SK-N-SH (cell line): Measurements from ENCODE around the gene NOTCH3. TPM values are rescaled to one million over a fixed set of nuclear protein-coding genes. Genes with fewer than 3 reads are reported as not detected.

Experiments
- CTCF ChIA-PET: fragments of 300-600, 350-600 bp; formaldehyde crosslinking; extraction: SDS; loops from one replicate; lab custom pipeline; 2021; lab: Yijun Ruan, JAX
- POLR2A ChIA-PET: fragments of 350-600 bp; sonication (Branson Sonifier 250); formaldehyde crosslinking; extraction: SDS; loops from one replicate; lab custom pipeline; 2020; ENCODE audit warnings: antibody characterized with exemption, inconsistent platforms; lab: Yijun Ruan, JAX
- DNase-seq: peaks from one replicate; pipeline ENCODE4 v3.0.0; 2012
- H2AFZ ChIP-seq: fragments of 200-600 bp; sonication (generic); 2 replicates; pipeline ENCODE4 v1.8.1; 2016; ENCODE audit warnings: antibody characterized with exemption, mild to moderate bottlenecking, low read depth
- H3F3A ChIP-seq: fragments of 200-600 bp; sonication (generic); replicated peaks from 2 replicates; pipeline ENCODE3; 2016; ENCODE audit warnings: antibody characterized with exemption, mild to moderate bottlenecking; ENCODE audit not compliant: insufficient read depth
- H3K27ac ChIP-seq, 2 experiments: fragments of 200-500 bp in 1 of 2; fragments of 200-600 bp in 1 of 2; sonication (Bioruptor generic) in 1 of 2; sonication (generic), shearing (Covaris generic) in 1 of 2; 2 replicates each; pipeline versions ENCODE4 v1.5.1 to v1.6.1; 2014 to 2016; ENCODE audit warnings: low read depth in 2 of 2, inconsistent platforms in 1 of 2, low read length in 1 of 2, mild to moderate bottlenecking in 1 of 2, mixed read lengths in 1 of 2
- H3K27me3 ChIP-seq: fragments of 200-600 bp; sonication (generic), shearing (Covaris generic); 2 replicates; pipeline ENCODE4 v1.6.1; 2016; ENCODE audit warnings: mixed run types; ENCODE audit not compliant: insufficient read depth
- H3K36me3 ChIP-seq, 2 experiments: fragments of 200-500 bp in 1 of 2; fragments of 200-600 bp in 1 of 2; sonication (Bioruptor generic) in 1 of 2; sonication (generic) in 1 of 2; replicated peaks in 1 of 2; 2 replicates each; pipeline versions ENCODE3 to v1.5.1; 2014 to 2016; ENCODE audit warnings: low read length in 1 of 2, mild to moderate bottlenecking in 1 of 2; ENCODE audit not compliant: insufficient read depth in 2 of 2, control insufficient read depth in 1 of 2
- H3K4me1 ChIP-seq, 2 experiments: fragments of 200-500 bp in 1 of 2; fragments of 200-600 bp in 1 of 2; sonication (Bioruptor generic) in 1 of 2; sonication (generic), shearing (Covaris generic) in 1 of 2; 2 replicates each; pipeline versions ENCODE4 v1.5.1 to v1.6.1; 2014 to 2016; ENCODE audit warnings: low read depth in 1 of 2, low read length in 1 of 2, mixed run types in 1 of 2; ENCODE audit not compliant: insufficient read depth in 2 of 2, control insufficient read depth in 1 of 2
- H3K4me2 ChIP-seq: fragments of 200-600 bp; sonication (generic), shearing (Covaris generic); 2 replicates; pipeline ENCODE4 v1.6.1; 2017; ENCODE audit warnings: mixed run types
- H3K4me3 ChIP-seq, 2 experiments: fragments of 200-500 bp in 1 of 2; fragments of 200-600 bp in 1 of 2; sonication (Bioruptor generic) in 1 of 2; sonication (generic), shearing (Covaris generic) in 1 of 2; 2 replicates each; pipeline versions ENCODE4 v1.5.1 to v1.8.1; 2014 to 2016; ENCODE audit warnings: low read depth in 2 of 2, inconsistent platforms in 1 of 2, low read length in 1 of 2, mild to moderate bottlenecking in 1 of 2, mixed read lengths in 1 of 2, moderate library complexity in 1 of 2
- H3K79me2 ChIP-seq: fragments of 200-600 bp; sonication (generic); 2 replicates; pipeline ENCODE4 v1.8.1; 2017; ENCODE audit warnings: mild to moderate bottlenecking; ENCODE audit not compliant: insufficient read depth
- H3K9ac ChIP-seq: fragments of 200-600 bp; sonication (generic); 2 replicates; pipeline ENCODE4 v1.6.1; 2017; ENCODE audit warnings: mixed run types
- H3K9me2 ChIP-seq: fragments of 200-600 bp; sonication (generic); 2 replicates; pipeline ENCODE4 v1.6.1; 2017; ENCODE audit warnings: mixed run types
- H3K9me3 ChIP-seq: fragments of 200-600 bp; sonication (generic); 2 replicates; pipeline ENCODE4 v1.6.1; 2017; ENCODE audit warnings: mixed run types, mild to moderate bottlenecking, moderate library complexity
- H4K20me1 ChIP-seq: fragments of 200-600 bp; sonication (generic); 2 replicates; pipeline ENCODE4 v1.6.1; 2017; ENCODE audit warnings: mild to moderate bottlenecking, mixed run types; ENCODE audit not compliant: insufficient read depth
- CHD2 ChIP-seq: fragments of 150-350 bp; IDR thresholded peaks from 2 replicates; pipeline ENCODE4 v1.6.1; 2018; ENCODE audit warnings: low read length; ENCODE audit not compliant: partially characterized antibody
- ELF1 ChIP-seq: IDR thresholded peaks from 2 replicates; pipeline ENCODE4 v1.4.0; 2012
- EP300 ChIP-seq, 2 experiments: IDR thresholded peaks; 2 replicates each; pipeline versions ENCODE4 v1.4.0 to v1.6.1; 2012; ENCODE audit warnings: borderline replicate concordance in 1 of 2, low read depth in 1 of 2, low read length in 1 of 2
- FOXJ3 ChIP-seq: sonication (generic); formaldehyde crosslinking; IDR thresholded peaks from 2 replicates; pipeline ENCODE4 v1.5.1; 2020; ENCODE audit warnings: mild to moderate bottlenecking, missing genetic modification reagents
- JUND ChIP-seq: IDR thresholded peaks from 2 replicates; pipeline ENCODE4 v1.4.0; 2012
- MEF2A ChIP-seq: IDR thresholded peaks from 2 replicates; pipeline ENCODE4 v1.4.0; 2012; ENCODE audit warnings: low read depth, borderline replicate concordance
- MXI1 ChIP-seq: IDR thresholded peaks from 2 replicates; pipeline ENCODE4 v1.6.1; 2012; ENCODE audit warnings: mild to moderate bottlenecking, low read depth, low read length, improper control_type of control experiment
- NFIC ChIP-seq: IDR thresholded peaks from 2 replicates; pipeline ENCODE4 v1.4.0; 2012; ENCODE audit warnings: borderline replicate concordance
- POLR2AphosphoS5 ChIP-seq: IDR thresholded peaks from 2 replicates; pipeline ENCODE4 v1.6.1; 2012; ENCODE audit warnings: low read depth, low read length
- RAD21 ChIP-seq: IDR thresholded peaks from 2 replicates; pipeline ENCODE4 v1.6.1; 2012; ENCODE audit warnings: mild to moderate bottlenecking, low read length
- REST ChIP-seq: IDR thresholded peaks from 2 replicates; pipeline ENCODE4 v1.6.1; 2012; ENCODE audit warnings: mild to moderate bottlenecking, low read depth, low read length, moderate library complexity
- RXRA ChIP-seq: IDR thresholded peaks from 2 replicates; pipeline ENCODE4 v1.4.0; 2012; ENCODE audit warnings: low read depth, mild to moderate bottlenecking, borderline replicate concordance
- SMC3 ChIP-seq: IDR thresholded peaks from 2 replicates; pipeline ENCODE4 v1.6.1; 2012; ENCODE audit warnings: low read depth, low read length, improper control_type of control experiment
- TCF12 ChIP-seq: IDR thresholded peaks from 2 replicates; pipeline ENCODE4 v1.4.0; 2012
- USF1 ChIP-seq: IDR thresholded peaks from 2 replicates; pipeline ENCODE4 v1.4.0; 2012; ENCODE audit warnings: low read depth, borderline replicate concordance
- USF2 ChIP-seq: fragments of 150-350 bp; IDR thresholded peaks from 2 replicates; pipeline ENCODE4 v1.6.1; 2017; ENCODE audit warnings: antibody characterized with exemption, low read length, low read depth, borderline replicate concordance
- YY1 ChIP-seq: IDR thresholded peaks from 2 replicates; pipeline ENCODE4 v1.4.0; 2012; ENCODE audit warnings: low read depth, mild to moderate bottlenecking
- WGBS: methylation state at CpG from one replicate; pipeline ENCODE4 v1.1.6; 2017; ENCODE audit warnings: low lambda C conversion rate; 5-methylcytosine and 5-hydroxymethylcytosine counted together
- polyA plus RNA-seq, 3 experiments: library from polyadenylated mRNA; depleted of rRNA; stranded (reverse); fragments of >200 nt; gene quantifications; 2 replicates each; pipeline ENCODE4 v1.2.3, GENCODE V29; 2012
- TF ChIP-seq, protein P1 (sequence below): IDR thresholded peaks from 2 replicates; pipeline ENCODE4 v1.4.0; 2012; ENCODE audit warnings: low read depth
- TF ChIP-seq, protein P2 (sequence below): IDR thresholded peaks from 2 replicates; pipeline ENCODE4; 2012
- TF ChIP-seq, protein P3 (sequence below): fragments of 200-600 bp; sonication (generic); IDR thresholded peaks from 2 replicates; pipeline ENCODE4 v1.6.1; 2017; ENCODE audit warnings: antibody characterized with exemption, mild to moderate bottlenecking, moderate library complexity

The NOTCH3 gene
- polyA plus RNA-seq, 1 of the 3 experiments (the other 2 are of a cell fraction): 7.0 TPM

DNA sequence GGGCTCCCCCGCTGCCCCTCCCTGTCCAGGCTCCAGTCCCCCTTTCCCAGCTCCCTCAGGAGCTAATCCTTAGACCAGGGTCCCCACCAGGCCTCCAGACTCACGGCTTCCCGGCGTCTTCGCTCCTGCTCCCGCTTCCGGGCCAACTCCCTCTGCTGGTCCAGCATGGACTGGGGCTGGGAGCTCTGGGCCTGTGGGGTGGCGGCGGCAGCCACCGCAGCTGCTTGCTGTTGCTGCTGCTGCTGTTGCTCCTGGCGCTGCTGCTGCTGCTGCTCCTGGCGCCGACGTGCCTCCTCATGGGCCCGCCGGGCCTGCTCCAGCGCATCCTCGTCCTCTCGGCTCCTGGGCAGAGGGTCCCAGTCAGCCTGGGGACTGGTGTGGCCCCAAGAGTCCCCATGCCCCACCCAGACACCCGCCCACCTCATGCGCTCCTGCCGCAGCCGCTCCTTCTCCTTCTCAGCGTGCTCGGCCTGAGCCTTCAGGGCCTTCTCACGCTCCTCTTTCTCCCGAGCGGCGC lies 37.9 kb upstream of the NOTCH3 start (continued):
- TF ChIP-seq REST (no peak), TCF12 (no peak), MEF2A (no peak), EP300 (IDR thresholded peaks at IDR 0.05; ENCODE audit: borderline replicate concordance in 1 of 2, low read depth in 1 of 2, low read length in 1 of 2) (no peak)

- no peak overlapping the region; a peak in 1 of 4 replicates for H3K27ac ChIP-seq
- H2AFZ ChIP-seq: no peak overlapping the region
- POLR2A ChIA-PET: no interaction called here
- no peak for DNase-seq
- peaks cover 0 to 4% of the 10 kb centered on the region in 2 experiments; a peak in 1 of 4 replicates for H3K4me1 ChIP-seq
- peaks cover 8% of the 10 kb centered on the region for H4K20me1 ChIP-seq
- H3F3A ChIP-seq: peaks cover 7% of the 10 kb centered on the region
- WGBS: 95% methylated on average over 24 of the region's 42 CpGs
- no peaks in the 10 kb centered on the region for H3K27me3 ChIP-seq
- no peak overlapping the region; a peak in 1 of 4 replicates for H3K4me3 ChIP-seq
- H3K9me2 ChIP-seq: no peaks in the 10 kb centered on the region
- no peak for TF ChIP-seq USF1
- TF ChIP-seq JUND: no peak
- no peak for TF ChIP-seq CHD2
- TF ChIP-seq FOXJ3 (CRISPR knock-in tag): no peak
- no peak for TF ChIP-seq RAD21
- TF ChIP-seq USF2: no peak
- TF ChIP-seq YY1: no peak
- no peak for TF ChIP-seq MXI1
- TF ChIP-seq SMC3: no peak
- TF ChIP-seq TCF12: no peak
- TF ChIP-seq, protein P1, sequence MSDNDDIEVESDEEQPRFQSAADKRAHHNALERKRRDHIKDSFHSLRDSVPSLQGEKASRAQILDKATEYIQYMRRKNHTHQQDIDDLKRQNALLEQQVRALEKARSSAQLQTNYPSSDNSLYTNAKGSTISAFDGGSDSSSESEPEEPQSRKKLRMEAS: no peak
- TF ChIP-seq RXRA: no peak
- TF ChIP-seq, protein P2, sequence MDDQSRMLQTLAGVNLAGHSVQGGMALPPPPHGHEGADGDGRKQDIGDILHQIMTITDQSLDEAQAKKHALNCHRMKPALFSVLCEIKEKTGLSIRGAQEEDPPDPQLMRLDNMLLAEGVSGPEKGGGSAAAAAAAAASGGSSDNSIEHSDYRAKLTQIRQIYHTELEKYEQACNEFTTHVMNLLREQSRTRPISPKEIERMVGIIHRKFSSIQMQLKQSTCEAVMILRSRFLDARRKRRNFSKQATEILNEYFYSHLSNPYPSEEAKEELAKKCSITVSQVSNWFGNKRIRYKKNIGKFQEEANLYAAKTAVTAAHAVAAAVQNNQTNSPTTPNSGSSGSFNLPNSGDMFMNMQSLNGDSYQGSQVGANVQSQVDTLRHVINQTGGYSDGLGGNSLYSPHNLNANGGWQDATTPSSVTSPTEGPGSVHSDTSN: no peak
- no peak for TF ChIP-seq NFIC
- TF ChIP-seq, protein P3, sequence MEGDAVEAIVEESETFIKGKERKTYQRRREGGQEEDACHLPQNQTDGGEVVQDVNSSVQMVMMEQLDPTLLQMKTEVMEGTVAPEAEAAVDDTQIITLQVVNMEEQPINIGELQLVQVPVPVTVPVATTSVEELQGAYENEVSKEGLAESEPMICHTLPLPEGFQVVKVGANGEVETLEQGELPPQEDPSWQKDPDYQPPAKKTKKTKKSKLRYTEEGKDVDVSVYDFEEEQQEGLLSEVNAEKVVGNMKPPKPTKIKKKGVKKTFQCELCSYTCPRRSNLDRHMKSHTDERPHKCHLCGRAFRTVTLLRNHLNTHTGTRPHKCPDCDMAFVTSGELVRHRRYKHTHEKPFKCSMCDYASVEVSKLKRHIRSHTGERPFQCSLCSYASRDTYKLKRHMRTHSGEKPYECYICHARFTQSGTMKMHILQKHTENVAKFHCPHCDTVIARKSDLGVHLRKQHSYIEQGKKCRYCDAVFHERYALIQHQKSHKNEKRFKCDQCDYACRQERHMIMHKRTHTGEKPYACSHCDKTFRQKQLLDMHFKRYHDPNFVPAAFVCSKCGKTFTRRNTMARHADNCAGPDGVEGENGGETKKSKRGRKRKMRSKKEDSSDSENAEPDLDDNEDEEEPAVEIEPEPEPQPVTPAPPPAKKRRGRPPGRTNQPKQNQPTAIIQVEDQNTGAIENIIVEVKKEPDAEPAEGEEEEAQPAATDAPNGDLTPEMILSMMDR: no peak
- no peak for TF ChIP-seq ELF1
- no peak for TF ChIP-seq POLR2AphosphoS5
- TF ChIP-seq, all 33 proteins: peak for 0
- Histone ChIP-seq H3K9me3 (no peaks in the 10 kb centered on the region), H3K9ac (no peak overlapping the region), H3K36me3 (peaks cover 15 to 64% of the 10 kb centered on the region in 2 experiments), H3K79me2 (0 out of 2 replicates have a peak, but pooled peaks cover 6% of the 10 kb centered on the region), H3K4me2 (no peak overlapping the region)
- CTCF ChIA-PET: interaction anchor here (0.6 kb wide), 1 partner anchor 57 kb away, joined by 3 read pairs; no protein-coding TSS in a partner anchor
Observed at GRCh38 chr19:15237759-15238638, 37.2 kb upstream of the NOTCH3 start.
